HS-27A (cell line): ENCODE results near the gene GALNT10.

Experiments
- DNase-seq: peaks from one replicate; pipeline ENCODE4 v3.0.0-alpha.2; 2012; ENCODE audit warnings: low read depth, missing footprints

Gene GALNT10

GRCh38 chr5:154325566-154325965 is 135.0 kb downstream of the GALNT10 start:
- DNase-seq, result no peak

GRCh38 chr5:154329062-154329461 is 138.5 kb downstream of the GALNT10 start:
- no peak for DNase-seq

GRCh38 chr5:154329519-154330040 is 139.0 kb downstream of the GALNT10 start:
- no peak for DNase-seq

- no peak for DNase-seq
Observed at GRCh38 chr5:154330097-154330667, 139.6 kb downstream of the GALNT10 start.

GRCh38 chr5:154331232-154331631 is 140.7 kb downstream of the GALNT10 start:
- DNase-seq, result no peak

GRCh38 chr5:154331924-154332323 is 141.4 kb downstream of the GALNT10 start:
- DNase-seq, result no peak

GRCh38 chr5:154332451-154332850 is 141.9 kb downstream of the GALNT10 start:
- DNase-seq, result no peak

GRCh38 chr5:154333016-154333415 is 142.5 kb downstream of the GALNT10 start:
- DNase-seq, result no peak

GRCh38 chr5:154334406-154335064 is 144.0 kb downstream of the GALNT10 start:
- DNase-seq, result no peak

- no peak for DNase-seq
Observed at GRCh38 chr5:154335065-154335448, 144.5 kb downstream of the GALNT10 start.

- DNase-seq, result no peak
Observed at GRCh38 chr5:154341620-154342019, 151.1 kb downstream of the GALNT10 start.

- no peak for DNase-seq
Observed at GRCh38 chr5:154342211-154342610, 151.7 kb downstream of the GALNT10 start.

- DNase-seq, result no peak
Observed at GRCh38 chr5:154342963-154343362, 152.4 kb downstream of the GALNT10 start.

GRCh38 chr5:154344461-154344860 is 153.9 kb downstream of the GALNT10 start:
- DNase-seq, result no peak

- no peak for DNase-seq
Observed at GRCh38 chr5:154345255-154345952, 154.9 kb downstream of the GALNT10 start.

- DNase-seq, result no peak
Observed at GRCh38 chr5:154346427-154346826, 155.9 kb downstream of the GALNT10 start.

- DNase-seq, result no peak
Observed at GRCh38 chr5:154349626-154350264, 159.2 kb downstream of the GALNT10 start.

GRCh38 chr5:154351141-154351540 is 160.6 kb downstream of the GALNT10 start:
- no peak for DNase-seq

- no peak for DNase-seq
Observed at GRCh38 chr5:154351566-154351965, 161.0 kb downstream of the GALNT10 start.

GRCh38 chr5:154352960-154353548 is 162.5 kb downstream of the GALNT10 start:
- DNase-seq, result no peak

- no peak for DNase-seq
Observed at GRCh38 chr5:154355129-154355611, 164.6 kb downstream of the GALNT10 start.

GRCh38 chr5:154356020-154356655 is 165.6 kb downstream of the GALNT10 start:
- no peak for DNase-seq
